Peyer's patch (tissue), 4 donors: Measurements from ENCODE around the gene SAMD1.

Experiments used
- CTCF ChIP-seq, 6 experiments: fragments of 450-650 bp in 4 of 6; fragments of 200-600 bp in 2 of 6; sonication (generic) in 1 of 6; IDR thresholded peaks; one replicate each; pipeline ENCODE4 v1.5.1; 2017 to 2019; ENCODE audit warnings: antibody characterized with exemption in 6 of 6, mild to moderate bottlenecking in 3 of 6, moderate library complexity in 1 of 6
- POLR2A ChIP-seq, 2 donors: fragments of 450-650 bp; IDR thresholded peaks; one replicate each; pipeline ENCODE4 v1.5.1; 2017; ENCODE audit warnings: antibody characterized with exemption in 2 of 2, mild to moderate bottlenecking in 2 of 2, moderate library complexity in 2 of 2

GRCh38 chr19:14082675-14082960, 7.9 kb downstream of the SAMD1 start:
- no peak for TF ChIP-seq POLR2A (IDR thresholded peaks at IDR 0.05)
- no peak for TF ChIP-seq CTCF (IDR thresholded peaks at IDR 0.05)
